GM12891 (cell line): ENCODE results near the gene SPON1.

Experiments used
- PAX5 ChIP-seq: IDR thresholded peaks from 2 replicates; pipeline ENCODE4 v1.6.1; 2011; ENCODE audit warnings: low read length, moderate library complexity, mild to moderate bottlenecking; ENCODE audit not compliant: insufficient read depth, severe bottlenecking
- POLR2A ChIP-seq: IDR thresholded peaks from 2 replicates; pipeline ENCODE4 v1.6.1; 2011; ENCODE audit warnings: low read depth, low read length, control low read depth
- POLR2AphosphoS5 ChIP-seq: IDR thresholded peaks from 2 replicates; pipeline ENCODE4 v1.6.1; 2011; ENCODE audit warnings: low read depth, low read length, control low read depth
- SPI1 ChIP-seq: IDR thresholded peaks from 2 replicates; pipeline ENCODE4 v1.6.1; 2011; ENCODE audit warnings: low read depth, low read length, control low read depth
- TAF1 ChIP-seq: IDR thresholded peaks from 2 replicates; pipeline ENCODE4 v1.6.1; 2011; ENCODE audit warnings: low read depth, low read length, control low read depth

GRCh38 chr11:14007566-14007965 lies 45.0 kb downstream of the SPON1 start:
- TF ChIP-seq POLR2A (no peak), POLR2AphosphoS5 (no peak), TAF1 (no peak), PAX5 (no peak), SPI1 (no peak)
